ENCODE results near the gene ZG16.
A peak's percentile ranks its signal among the peaks of the same experiment; 100 is the strongest.

Gene ZG16

GRCh38 chr16:29811170-29811895 lies 33.3 kb downstream of the ZG16 start:
- peak in 3 of 4 experiments; percentile 37 to 45 (median 44) for DNase-seq

- DNase-seq = peak in 1 of 4 experiments; percentile 24
Observed at GRCh38 chr16:29811896-29812665, 34.0 kb downstream of the ZG16 start, which contains the start of gene PRRT2. TSS of gene PRRT2 (plus strand) at chr16:29812193. CDS start at chr16:29813055, 862 bp downstream.

- DNase-seq = no peak
Observed at GRCh38 chr16:29812754-29813643, 34.9 kb downstream of the ZG16 start.

GRCh38 chr16:29813644-29814562 lies 35.8 kb downstream of the ZG16 start:
- DNase-seq = no peak

- DNase-seq = no peak
Observed at GRCh38 chr16:29814592-29814991, 36.5 kb downstream of the ZG16 start.

GRCh38 chr16:29815032-29815721 lies 37.1 kb downstream of the ZG16 start:
- DNase-seq = peak in 1 of 4 experiments; percentile 51

GRCh38 chr16:29815793-29816693 lies 38.0 kb downstream of the ZG16 start, which contains the start of gene PAGR1:
TSS of gene PAGR1 (plus strand) at chr16:29816152. CDS start at chr16:29816526, 374 bp downstream.
- DNase-seq = peak; percentile 92 to 95 (median 94)

GRCh38 chr16:29816694-29817441 lies 38.8 kb downstream of the ZG16 start:
- peak in 1 of 4 experiments; percentile 24 for DNase-seq

GRCh38 chr16:29818082-29818481 lies 40.0 kb downstream of the ZG16 start:
- no peak for DNase-seq

- no peak for DNase-seq
Observed at GRCh38 chr16:29819506-29819905, 41.5 kb downstream of the ZG16 start.

- DNase-seq = peak in 1 of 4 experiments; percentile 37
Observed at GRCh38 chr16:29820271-29820701, 42.2 kb downstream of the ZG16 start, which contains the start of gene MVP. TSS of gene MVP (plus strand) at chr16:29820462. CDS start at chr16:29830550, 10,088 bp downstream.

- DNase-seq = peak in 1 of 4 experiments; percentile 22
Observed at GRCh38 chr16:29820730-29821642, 42.9 kb downstream of the ZG16 start.

GRCh38 chr16:29821643-29822115 lies 43.6 kb downstream of the ZG16 start:
- no peak for DNase-seq

- DNase-seq = no peak
Observed at GRCh38 chr16:29824589-29825144, 46.6 kb downstream of the ZG16 start.

GRCh38 chr16:29825145-29826044 lies 47.3 kb downstream of the ZG16 start:
- no peak for DNase-seq

GRCh38 chr16:29826342-29826695 lies 48.3 kb downstream of the ZG16 start:
- DNase-seq = no peak
